SJSA1 (cell line): ENCODE results near the gene OR6B3. TPM values are rescaled to one million over a fixed set of nuclear protein-coding genes. Genes with fewer than 3 reads are reported as not detected.
"Not testable (repeated sequence)": the region's sequence is repeated elsewhere in the genome, so short reads cannot be mapped to it uniquely, and the experiment has no call there.

Experiments used
- DNase-seq, 2 experiments: peaks; one replicate each; pipeline ENCODE4 v3.0.0-alpha.2; 2015 to 2020; ENCODE audit warnings: low spot score in 2 of 2, low read depth in 1 of 2
- H3K27ac ChIP-seq: fragments of 250-450 bp; sonication (Bioruptor Pico); 2 replicates; pipeline ENCODE4 v1.5.1; 2020; ENCODE audit warnings: mild to moderate bottlenecking, moderate library complexity
- H3K27me3 ChIP-seq: fragments of 250-450 bp; sonication (Bioruptor Pico); replicated peaks from 2 replicates; pipeline ENCODE4 v1.5.1; 2020; ENCODE audit warnings: mild to moderate bottlenecking, moderate library complexity
- H3K36me3 ChIP-seq: fragments of 250-450 bp; sonication (Bioruptor Pico); 2 replicates; pipeline ENCODE4 v1.5.1; 2020; ENCODE audit warnings: mild to moderate bottlenecking
- H3K4me1 ChIP-seq: fragments of 250-450 bp; sonication (Bioruptor Pico); replicated peaks from 2 replicates; pipeline ENCODE4 v1.6.1; 2021; ENCODE audit warnings: mild to moderate bottlenecking
- H3K4me3 ChIP-seq: fragments of 250-450 bp; sonication (Bioruptor Pico); 2 replicates; pipeline ENCODE4 v1.5.1; 2020; ENCODE audit warnings: mild to moderate bottlenecking
- H3K9me3 ChIP-seq: fragments of 250-450 bp; sonication (Bioruptor Pico); replicated peaks from 2 replicates; pipeline ENCODE4 v1.5.1; 2020; ENCODE audit warnings: mild to moderate bottlenecking
- total RNA-seq: library from RNA; depleted of rRNA; stranded (reverse); fragments of >200 nt; shearing (Covaris generic); gene quantifications from 2 replicates; pipeline ENCODE4 v1.2.3, GENCODE V29; 2014

The OR6B3 gene
- total RNA-seq, 1 experiment from 2014 or later = not detected

- Histone ChIP-seq H3K4me3 (no peak overlapping the region), H3K36me3 (no peaks in the 10 kb centered on the region), H3K9me3 (no peaks in the 10 kb centered on the region), H3K27ac (no peak overlapping the region), H3K4me1 (no peaks in the 10 kb centered on the region), H3K27me3 (peaks cover 45% of the 10 kb centered on the region)
- DNase-seq = peak in 1 of 2 experiments; percentile 17
Measured at GRCh38 chr2:240060977-240061591, 7.8 kb upstream of the OR6B3 start.

GRCh38 chr2:240056678-240057077, 3.4 kb upstream of the OR6B3 start:
- Histone ChIP-seq H3K4me1 (no peaks in the 10 kb centered on the region), H3K4me3 (no peak overlapping the region), H3K36me3 (no peaks in the 10 kb centered on the region), H3K27ac (no peak overlapping the region), H3K27me3 (peaks cover 80% of the 10 kb centered on the region), H3K9me3 (no peaks in the 10 kb centered on the region)
- DNase-seq = no peak

GRCh38 chr2:240055177-240055917, 2.0 kb upstream of the OR6B3 start:
- Histone ChIP-seq H3K4me1 (no peaks in the 10 kb centered on the region), H3K27me3 (peaks cover 80% of the 10 kb centered on the region), H3K4me3 (no peak overlapping the region)

GRCh38 chr2:240052524-240052923, 797 bp downstream of the OR6B3 start:
- Histone ChIP-seq H3K4me3 (no peak overlapping the region), H3K4me1 (no peaks in the 10 kb centered on the region), H3K9me3 (no peaks in the 10 kb centered on the region), H3K36me3 (no peaks in the 10 kb centered on the region), H3K27me3 (peaks cover 88% of the 10 kb centered on the region), H3K27ac (no peak overlapping the region)
- DNase-seq = no peak

More at GRCh38 chr2:240055177-240055917, 2.0 kb upstream of the OR6B3 start:
- DNase-seq = no peak
- Histone ChIP-seq H3K9me3 (no peaks in the 10 kb centered on the region), H3K36me3 (no peaks in the 10 kb centered on the region), H3K27ac (no peak overlapping the region)

GRCh38 chr2:240051697-240052096, 1.6 kb downstream of the OR6B3 start:
- no peaks in the 10 kb centered on the region for H3K4me1 ChIP-seq
- H3K4me3 ChIP-seq = no peak overlapping the region
- DNase-seq = no peak
- H3K27me3 ChIP-seq = peaks cover 87% of the 10 kb centered on the region
- H3K9me3 ChIP-seq = no peaks in the 10 kb centered on the region
- no peaks in the 10 kb centered on the region for H3K36me3 ChIP-seq
- H3K27ac ChIP-seq = no peak overlapping the region

GRCh38 chr2:240050278-240050677, 3.0 kb downstream of the OR6B3 start:
- Histone ChIP-seq H3K9me3 (no peaks in the 10 kb centered on the region), H3K36me3 (no peaks in the 10 kb centered on the region), H3K27me3 (peaks cover 74% of the 10 kb centered on the region), H3K4me3 (no peak overlapping the region), H3K4me1 (no peaks in the 10 kb centered on the region), H3K27ac (no peak overlapping the region)
- DNase-seq = no peak

- no peak overlapping the region for H3K27ac ChIP-seq
- DNase-seq = no peak
- H3K36me3 ChIP-seq = no peaks in the 10 kb centered on the region
- no peak overlapping the region for H3K4me3 ChIP-seq
- H3K27me3 ChIP-seq = peaks cover 67% of the 10 kb centered on the region
- H3K4me1 ChIP-seq = no peaks in the 10 kb centered on the region
- H3K9me3 ChIP-seq = no peaks in the 10 kb centered on the region
Measured at GRCh38 chr2:240048237-240048636, 5.1 kb downstream of the OR6B3 start.

GRCh38 chr2:240045098-240045497, 8.2 kb downstream of the OR6B3 start:
- H3K27ac ChIP-seq = no peak overlapping the region
- H3K4me3 ChIP-seq = no peak overlapping the region
- no peak for DNase-seq
- H3K27me3 ChIP-seq = peaks cover 49% of the 10 kb centered on the region
- H3K4me1 ChIP-seq = no peaks in the 10 kb centered on the region
- H3K9me3 ChIP-seq = no peaks in the 10 kb centered on the region
- no peaks in the 10 kb centered on the region for H3K36me3 ChIP-seq

- not testable (repeated sequence) for H3K27ac ChIP-seq, H3K4me1 ChIP-seq, H3K36me3 ChIP-seq, DNase-seq, H3K9me3 ChIP-seq, H3K4me3 ChIP-seq
- H3K27me3 ChIP-seq = peaks cover 45% of the 10 kb centered on the region
Measured at GRCh38 chr2:240044096-240044495, 9.2 kb downstream of the OR6B3 start.

- Histone ChIP-seq H3K36me3 (no peaks in the 10 kb centered on the region), H3K9me3 (no peaks in the 10 kb centered on the region), H3K27ac (no peak overlapping the region), H3K27me3 (peaks cover 44% of the 10 kb centered on the region), H3K4me3 (no peak overlapping the region), H3K4me1 (no peaks in the 10 kb centered on the region)
- no peak for DNase-seq
Measured at GRCh38 chr2:240043279-240043989, 9.9 kb downstream of the OR6B3 start.

GRCh38 chr2:240042740-240043139, 10.6 kb downstream of the OR6B3 start:
- H3K36me3 ChIP-seq = no peaks in the 10 kb centered on the region
- H3K27ac ChIP-seq = no peak overlapping the region
- no peak overlapping the region for H3K4me3 ChIP-seq
- no peaks in the 10 kb centered on the region for H3K9me3 ChIP-seq
- H3K4me1 ChIP-seq = no peaks in the 10 kb centered on the region
- peaks cover 41% of the 10 kb centered on the region for H3K27me3 ChIP-seq
- DNase-seq = no peak

- Histone ChIP-seq H3K36me3 (no peaks in the 10 kb centered on the region), H3K9me3 (no peaks in the 10 kb centered on the region), H3K27ac (no peak overlapping the region), H3K4me1 (no peaks in the 10 kb centered on the region), H3K4me3 (no peak overlapping the region), H3K27me3 (peaks cover 46% of the 10 kb centered on the region)
- DNase-seq = no peak
Measured at GRCh38 chr2:240041363-240041762, 12.0 kb downstream of the OR6B3 start.

- peaks cover 68% of the 10 kb centered on the region for H3K27me3 ChIP-seq
- no peak overlapping the region for H3K27ac ChIP-seq
- no peaks in the 10 kb centered on the region for H3K36me3 ChIP-seq
- no peaks in the 10 kb centered on the region for H3K4me1 ChIP-seq
- H3K9me3 ChIP-seq = no peaks in the 10 kb centered on the region
- H3K4me3 ChIP-seq = no peak overlapping the region
- no peak for DNase-seq
Measured at GRCh38 chr2:240037358-240037757, 16.0 kb downstream of the OR6B3 start.

- H3K9me3 ChIP-seq = no peaks in the 10 kb centered on the region
- H3K27me3 ChIP-seq = peaks cover 56% of the 10 kb centered on the region
Measured at GRCh38 chr2:240033330-240033678, 20.0 kb downstream of the OR6B3 start.

More at GRCh38 chr2:240033330-240033678, 20.0 kb downstream of the OR6B3 start:
- no peak for DNase-seq
- Histone ChIP-seq H3K27ac (no peak overlapping the region), H3K4me1 (no peaks in the 10 kb centered on the region), H3K36me3 (no peaks in the 10 kb centered on the region), H3K4me3 (no peak overlapping the region)
